GM23338 (cell line): Measurements from ENCODE around the gene COL24A1. TPM values are rescaled to one million over a fixed set of nuclear protein-coding genes. Genes with fewer than 3 reads are reported as not detected.

Experiments used
- ATAC-seq: fragments of 200-7000 bp; cut with Tn5 transposase; 3 replicates; pipeline ENCODE4 v1.9.1; 2020
- DNase-seq: peaks from one replicate; pipeline ENCODE4 v3.0.0-alpha.2; 2015; ENCODE audit warnings: low spot score
- H2AFZ ChIP-seq: fragments of 200-600 bp; sonication (generic); 2 replicates; pipeline ENCODE4 v1.8.0; 2016; ENCODE audit warnings: antibody characterized with exemption, mild to moderate bottlenecking, moderate library complexity
- H3F3A ChIP-seq: fragments of 200-600 bp; sonication (generic); replicated peaks from 2 replicates; pipeline ENCODE4 v1.8.0; 2017; ENCODE audit warnings: antibody characterized with exemption, mixed run types, low read depth
- H3K27ac ChIP-seq: fragments of 200-600 bp; sonication (generic); 2 replicates; pipeline ENCODE4 v1.6.1; 2016; ENCODE audit warnings: low read depth
- H3K27me3 ChIP-seq: fragments of 200-600 bp; sonication (generic); 2 replicates; pipeline ENCODE4 v1.8.0; 2016; ENCODE audit warnings: mild to moderate bottlenecking, mixed run types, moderate library complexity; ENCODE audit not compliant: insufficient read depth
- H3K36me3 ChIP-seq: fragments of 200-600 bp; sonication (generic); 2 replicates; pipeline ENCODE4 v1.8.0; 2016; ENCODE audit warnings: mild to moderate bottlenecking; ENCODE audit not compliant: insufficient read depth
- H3K4me1 ChIP-seq: fragments of 200-600 bp; sonication (generic); 2 replicates; pipeline ENCODE4 v1.8.0; 2016; ENCODE audit warnings: mild to moderate bottlenecking, moderate library complexity; ENCODE audit not compliant: insufficient read depth
- H3K4me2 ChIP-seq: fragments of 200-600 bp; sonication (generic); 2 replicates; pipeline ENCODE4 v1.7.1; 2017; ENCODE audit warnings: mixed run types
- H3K4me3 ChIP-seq: fragments of 200-600 bp; sonication (generic); 2 replicates; pipeline ENCODE4 v1.6.1; 2016; ENCODE audit warnings: mixed run types
- H3K79me2 ChIP-seq: fragments of 200-600 bp; sonication (generic); replicated peaks from 2 replicates; pipeline ENCODE4 v1.8.0; 2017; ENCODE audit warnings: mild to moderate bottlenecking; ENCODE audit not compliant: insufficient read depth
- H3K9me2 ChIP-seq: fragments of 200-600 bp; sonication (generic); 2 replicates; pipeline ENCODE4 v1.8.0; 2017; ENCODE audit not compliant: insufficient read depth
- H4K20me1 ChIP-seq: fragments of 200-600 bp; sonication (generic); replicated peaks from 2 replicates; pipeline ENCODE4 v1.8.0; 2017; ENCODE audit warnings: mild to moderate bottlenecking; ENCODE audit not compliant: insufficient read depth
- H3K27ac Mint-ChIP-seq: 2 replicates; pipeline ENCODE4 v1.8.0; 2020; ENCODE audit warnings: inconsistent platforms, mild to moderate bottlenecking, moderate library complexity, mixed read lengths
- H3K27me3 Mint-ChIP-seq: 3 replicates; pipeline ENCODE4 v1.8.0; 2022; ENCODE audit warnings: low read depth, mild to moderate bottlenecking, moderate library complexity, mixed read lengths, inconsistent platforms; ENCODE audit not compliant: insufficient read depth, poor library complexity
- H3K36me3 Mint-ChIP-seq: 3 replicates; pipeline ENCODE4 v1.8.0; 2021; ENCODE audit warnings: low read depth, mild to moderate bottlenecking, inconsistent platforms, moderate library complexity, mixed read lengths
- H3K4me1 Mint-ChIP-seq: 3 replicates; pipeline ENCODE4 v1.8.0; 2020; ENCODE audit warnings: mild to moderate bottlenecking, inconsistent platforms, mixed read lengths
- H3K4me3 Mint-ChIP-seq: 3 replicates; pipeline ENCODE4 v1.8.0; 2021; ENCODE audit warnings: moderate library complexity, mild to moderate bottlenecking, inconsistent platforms, mixed read lengths
- H3K9me3 Mint-ChIP-seq: 3 replicates; pipeline ENCODE4 v1.8.0; 2020; ENCODE audit warnings: moderate library complexity, mild to moderate bottlenecking, inconsistent platforms, mixed read lengths
- CREB1 ChIP-seq: fragments of 250-450 bp; sonication (Bioruptor Pico); IDR thresholded peaks from 2 replicates; pipeline ENCODE4 v1.5.0; 2020; ENCODE audit warnings: low read depth, mild to moderate bottlenecking, moderate library complexity
- EZH2 ChIP-seq: fragments of 200-600 bp; sonication (generic); IDR thresholded peaks from one replicate; pipeline ENCODE4 v1.8.0; 2017; ENCODE audit warnings: antibody characterized with exemption, mild to moderate bottlenecking, low read depth; ENCODE audit not compliant: unreplicated experiment
- EZH2phosphoT487 ChIP-seq: fragments of 200-600 bp; sonication (generic); IDR thresholded peaks from one replicate; pipeline ENCODE4 v1.8.1; 2018; ENCODE audit warnings: antibody characterized with exemption; ENCODE audit not compliant: unreplicated experiment
- JUNB ChIP-seq: IDR thresholded peaks from one replicate; pipeline ENCODE4 v1.6.1; 2016; ENCODE audit warnings: antibody characterized with exemption; ENCODE audit not compliant: unreplicated experiment
- NANOG ChIP-seq: IDR thresholded peaks from 2 replicates; pipeline ENCODE4 v1.6.1; 2016; ENCODE audit warnings: antibody characterized with exemption, borderline replicate concordance
- POLR2AphosphoS5 ChIP-seq: IDR thresholded peaks from 2 replicates; pipeline ENCODE4 v1.6.1; 2016; ENCODE audit warnings: antibody characterized with exemption, low read depth
- STAT1 ChIP-seq: IDR thresholded peaks from one replicate; pipeline ENCODE4 v1.6.1; 2016; ENCODE audit warnings: antibody characterized with exemption; ENCODE audit not compliant: unreplicated experiment
- ZNF114 ChIP-seq: fragments of 250-450 bp; sonication (Bioruptor Pico); IDR thresholded peaks from 2 replicates; pipeline ENCODE4 v1.5.0; 2020; ENCODE audit warnings: mild to moderate bottlenecking, moderate library complexity
- ZNF331 ChIP-seq: fragments of 250-450 bp; sonication (Bioruptor Pico); IDR thresholded peaks from 2 replicates; pipeline ENCODE4 v1.5.0; 2020; ENCODE audit warnings: low read depth, mild to moderate bottlenecking, moderate library complexity
- polyA plus RNA-seq: library from polyadenylated mRNA; unstranded; fragments of >200 nt; fragmentation: Nextera tagmentation; extraction: Ambion mirVana; gene quantifications from 2 replicates; pipeline ENCODE4 v1.2.1, GENCODE V29; 2016
- total RNA-seq: library from RNA; depleted of rRNA; stranded (reverse); fragments of >200 nt; shearing (Covaris generic); gene quantifications from 2 replicates; pipeline ENCODE4 v1.2.3, GENCODE V29; 2014
- TF ChIP-seq, protein P1 (sequence below): IDR thresholded peaks from 2 replicates; pipeline ENCODE4 v1.6.1; 2016; ENCODE audit warnings: antibody characterized with exemption
- TF ChIP-seq, protein P2 (sequence below), 2 experiments: fragments of 200-600 bp in 1 of 2; sonication (generic) in 1 of 2; conservative IDR thresholded peaks; 2 replicates each; pipeline versions ENCODE4 v1.5.1 to v1.6.1; 2016 to 2017; ENCODE audit warnings: antibody characterized with exemption in 2 of 2, low read depth in 2 of 2, mild to moderate bottlenecking in 2 of 2, moderate library complexity in 1 of 2
- TF ChIP-seq, protein P3 (sequence below): fragments of 250-450 bp; sonication (Bioruptor Pico); IDR thresholded peaks from 2 replicates; pipeline ENCODE4 v1.5.0; 2020; ENCODE audit warnings: mild to moderate bottlenecking, moderate library complexity

Gene COL24A1
- total and polyA plus RNA-seq, 2 experiments from 2014 or later, result 1.2 to 2.1 TPM

DNA sequence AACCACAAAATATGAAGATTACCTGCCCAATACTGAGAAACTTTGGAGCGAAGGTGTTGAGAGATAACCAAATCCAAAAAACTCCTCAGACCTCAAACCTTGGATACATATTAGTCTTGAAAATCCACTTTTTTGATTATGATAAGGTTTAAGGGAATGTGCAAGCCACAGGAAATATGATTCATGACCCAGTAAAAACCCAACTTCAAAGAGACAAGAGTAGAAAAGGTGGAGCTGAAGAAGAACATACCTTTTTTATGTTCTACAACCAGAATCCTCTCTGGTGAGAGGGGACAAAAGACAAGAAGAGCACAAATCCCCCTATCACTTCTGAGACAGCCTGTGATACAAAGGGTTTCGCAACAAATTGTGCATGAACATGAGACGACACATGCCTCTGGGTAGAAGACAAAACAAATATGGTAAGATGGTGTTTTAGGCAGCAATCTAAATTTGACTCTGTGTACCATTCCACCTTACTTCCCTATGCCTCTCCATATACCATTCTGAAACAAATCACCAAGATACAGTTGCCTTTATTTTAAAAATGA is 37.3 kb downstream of the COL24A1 start (continued):
- no peak for TF ChIP-seq JUNB
- no peak for TF ChIP-seq POLR2AphosphoS5

DNA sequence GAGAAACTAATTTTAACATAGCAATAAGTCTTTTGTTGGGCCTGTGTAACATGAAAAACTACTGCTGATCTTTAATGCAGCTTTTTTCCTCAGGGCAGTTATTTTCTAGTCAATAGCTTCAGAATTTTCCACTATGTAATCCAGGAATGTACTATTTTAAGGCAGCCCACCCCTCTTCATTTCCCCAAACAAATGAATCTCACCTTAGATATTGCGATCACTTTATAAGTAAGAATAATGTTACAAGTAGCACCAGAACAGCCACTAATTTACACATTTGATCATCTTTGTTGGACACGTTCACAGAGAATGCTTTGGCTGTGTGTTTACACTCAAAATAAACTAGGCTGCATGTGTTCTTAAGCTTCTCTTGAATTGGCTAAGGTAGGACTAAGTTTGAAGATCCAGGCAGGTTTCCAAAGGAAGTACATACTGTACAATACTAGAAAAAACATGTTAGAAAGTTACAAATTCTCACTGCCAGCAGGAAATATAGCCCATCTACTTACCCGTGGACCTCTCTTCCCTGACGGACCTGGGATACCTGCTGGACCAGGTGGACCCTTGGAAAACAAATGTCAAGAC is 41.7 kb downstream of the COL24A1 start:
- Histone ChIP-seq H3K79me2 (no peaks in the 10 kb centered on the region), H3K4me1 (no peaks in the 10 kb centered on the region), H4K20me1 (no peaks in the 10 kb centered on the region), H3K36me3 (no peaks in the 10 kb centered on the region), H3K4me2 (no peak overlapping the region), H2AFZ (no peak overlapping the region), H3K27ac (no peak overlapping the region), H3K27me3 (no peaks in the 10 kb centered on the region), H3K4me3 (no peak overlapping the region), H3F3A (no peaks in the 10 kb centered on the region), H3K9me2 (no peaks in the 10 kb centered on the region)
- DNase-seq (no peak), ATAC-seq (no peak)
- Mint-ChIP-seq H3K27ac (no peak overlapping the region), H3K36me3 (no peaks in the 10 kb centered on the region), H3K4me3 (no peak overlapping the region), H3K4me1 (no peaks in the 10 kb centered on the region), H3K27me3 (no peaks in the 10 kb centered on the region), H3K9me3 (peaks cover 4% of the 10 kb centered on the region; the same call in 2 of the 3 replicates)
- TF ChIP-seq CREB1, result no peak
- no peak for TF ChIP-seq NANOG
- TF ChIP-seq EZH2, result no peak
- TF ChIP-seq STAT1, result no peak
- TF ChIP-seq EZH2phosphoT487, result no peak
- TF ChIP-seq JUNB, result no peak
- TF ChIP-seq POLR2AphosphoS5, result no peak
- TF ChIP-seq, protein P1, sequence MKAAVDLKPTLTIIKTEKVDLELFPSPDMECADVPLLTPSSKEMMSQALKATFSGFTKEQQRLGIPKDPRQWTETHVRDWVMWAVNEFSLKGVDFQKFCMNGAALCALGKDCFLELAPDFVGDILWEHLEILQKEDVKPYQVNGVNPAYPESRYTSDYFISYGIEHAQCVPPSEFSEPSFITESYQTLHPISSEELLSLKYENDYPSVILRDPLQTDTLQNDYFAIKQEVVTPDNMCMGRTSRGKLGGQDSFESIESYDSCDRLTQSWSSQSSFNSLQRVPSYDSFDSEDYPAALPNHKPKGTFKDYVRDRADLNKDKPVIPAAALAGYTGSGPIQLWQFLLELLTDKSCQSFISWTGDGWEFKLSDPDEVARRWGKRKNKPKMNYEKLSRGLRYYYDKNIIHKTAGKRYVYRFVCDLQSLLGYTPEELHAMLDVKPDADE, result no peak
- TF ChIP-seq, protein P2, sequence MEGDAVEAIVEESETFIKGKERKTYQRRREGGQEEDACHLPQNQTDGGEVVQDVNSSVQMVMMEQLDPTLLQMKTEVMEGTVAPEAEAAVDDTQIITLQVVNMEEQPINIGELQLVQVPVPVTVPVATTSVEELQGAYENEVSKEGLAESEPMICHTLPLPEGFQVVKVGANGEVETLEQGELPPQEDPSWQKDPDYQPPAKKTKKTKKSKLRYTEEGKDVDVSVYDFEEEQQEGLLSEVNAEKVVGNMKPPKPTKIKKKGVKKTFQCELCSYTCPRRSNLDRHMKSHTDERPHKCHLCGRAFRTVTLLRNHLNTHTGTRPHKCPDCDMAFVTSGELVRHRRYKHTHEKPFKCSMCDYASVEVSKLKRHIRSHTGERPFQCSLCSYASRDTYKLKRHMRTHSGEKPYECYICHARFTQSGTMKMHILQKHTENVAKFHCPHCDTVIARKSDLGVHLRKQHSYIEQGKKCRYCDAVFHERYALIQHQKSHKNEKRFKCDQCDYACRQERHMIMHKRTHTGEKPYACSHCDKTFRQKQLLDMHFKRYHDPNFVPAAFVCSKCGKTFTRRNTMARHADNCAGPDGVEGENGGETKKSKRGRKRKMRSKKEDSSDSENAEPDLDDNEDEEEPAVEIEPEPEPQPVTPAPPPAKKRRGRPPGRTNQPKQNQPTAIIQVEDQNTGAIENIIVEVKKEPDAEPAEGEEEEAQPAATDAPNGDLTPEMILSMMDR (conservative IDR thresholded peaks at IDR 0.05; ENCODE audit: low read depth in 2 of 2), result no peak
- no peak for TF ChIP-seq ZNF114 (CRISPR knock-in tag)
- TF ChIP-seq, protein P3, sequence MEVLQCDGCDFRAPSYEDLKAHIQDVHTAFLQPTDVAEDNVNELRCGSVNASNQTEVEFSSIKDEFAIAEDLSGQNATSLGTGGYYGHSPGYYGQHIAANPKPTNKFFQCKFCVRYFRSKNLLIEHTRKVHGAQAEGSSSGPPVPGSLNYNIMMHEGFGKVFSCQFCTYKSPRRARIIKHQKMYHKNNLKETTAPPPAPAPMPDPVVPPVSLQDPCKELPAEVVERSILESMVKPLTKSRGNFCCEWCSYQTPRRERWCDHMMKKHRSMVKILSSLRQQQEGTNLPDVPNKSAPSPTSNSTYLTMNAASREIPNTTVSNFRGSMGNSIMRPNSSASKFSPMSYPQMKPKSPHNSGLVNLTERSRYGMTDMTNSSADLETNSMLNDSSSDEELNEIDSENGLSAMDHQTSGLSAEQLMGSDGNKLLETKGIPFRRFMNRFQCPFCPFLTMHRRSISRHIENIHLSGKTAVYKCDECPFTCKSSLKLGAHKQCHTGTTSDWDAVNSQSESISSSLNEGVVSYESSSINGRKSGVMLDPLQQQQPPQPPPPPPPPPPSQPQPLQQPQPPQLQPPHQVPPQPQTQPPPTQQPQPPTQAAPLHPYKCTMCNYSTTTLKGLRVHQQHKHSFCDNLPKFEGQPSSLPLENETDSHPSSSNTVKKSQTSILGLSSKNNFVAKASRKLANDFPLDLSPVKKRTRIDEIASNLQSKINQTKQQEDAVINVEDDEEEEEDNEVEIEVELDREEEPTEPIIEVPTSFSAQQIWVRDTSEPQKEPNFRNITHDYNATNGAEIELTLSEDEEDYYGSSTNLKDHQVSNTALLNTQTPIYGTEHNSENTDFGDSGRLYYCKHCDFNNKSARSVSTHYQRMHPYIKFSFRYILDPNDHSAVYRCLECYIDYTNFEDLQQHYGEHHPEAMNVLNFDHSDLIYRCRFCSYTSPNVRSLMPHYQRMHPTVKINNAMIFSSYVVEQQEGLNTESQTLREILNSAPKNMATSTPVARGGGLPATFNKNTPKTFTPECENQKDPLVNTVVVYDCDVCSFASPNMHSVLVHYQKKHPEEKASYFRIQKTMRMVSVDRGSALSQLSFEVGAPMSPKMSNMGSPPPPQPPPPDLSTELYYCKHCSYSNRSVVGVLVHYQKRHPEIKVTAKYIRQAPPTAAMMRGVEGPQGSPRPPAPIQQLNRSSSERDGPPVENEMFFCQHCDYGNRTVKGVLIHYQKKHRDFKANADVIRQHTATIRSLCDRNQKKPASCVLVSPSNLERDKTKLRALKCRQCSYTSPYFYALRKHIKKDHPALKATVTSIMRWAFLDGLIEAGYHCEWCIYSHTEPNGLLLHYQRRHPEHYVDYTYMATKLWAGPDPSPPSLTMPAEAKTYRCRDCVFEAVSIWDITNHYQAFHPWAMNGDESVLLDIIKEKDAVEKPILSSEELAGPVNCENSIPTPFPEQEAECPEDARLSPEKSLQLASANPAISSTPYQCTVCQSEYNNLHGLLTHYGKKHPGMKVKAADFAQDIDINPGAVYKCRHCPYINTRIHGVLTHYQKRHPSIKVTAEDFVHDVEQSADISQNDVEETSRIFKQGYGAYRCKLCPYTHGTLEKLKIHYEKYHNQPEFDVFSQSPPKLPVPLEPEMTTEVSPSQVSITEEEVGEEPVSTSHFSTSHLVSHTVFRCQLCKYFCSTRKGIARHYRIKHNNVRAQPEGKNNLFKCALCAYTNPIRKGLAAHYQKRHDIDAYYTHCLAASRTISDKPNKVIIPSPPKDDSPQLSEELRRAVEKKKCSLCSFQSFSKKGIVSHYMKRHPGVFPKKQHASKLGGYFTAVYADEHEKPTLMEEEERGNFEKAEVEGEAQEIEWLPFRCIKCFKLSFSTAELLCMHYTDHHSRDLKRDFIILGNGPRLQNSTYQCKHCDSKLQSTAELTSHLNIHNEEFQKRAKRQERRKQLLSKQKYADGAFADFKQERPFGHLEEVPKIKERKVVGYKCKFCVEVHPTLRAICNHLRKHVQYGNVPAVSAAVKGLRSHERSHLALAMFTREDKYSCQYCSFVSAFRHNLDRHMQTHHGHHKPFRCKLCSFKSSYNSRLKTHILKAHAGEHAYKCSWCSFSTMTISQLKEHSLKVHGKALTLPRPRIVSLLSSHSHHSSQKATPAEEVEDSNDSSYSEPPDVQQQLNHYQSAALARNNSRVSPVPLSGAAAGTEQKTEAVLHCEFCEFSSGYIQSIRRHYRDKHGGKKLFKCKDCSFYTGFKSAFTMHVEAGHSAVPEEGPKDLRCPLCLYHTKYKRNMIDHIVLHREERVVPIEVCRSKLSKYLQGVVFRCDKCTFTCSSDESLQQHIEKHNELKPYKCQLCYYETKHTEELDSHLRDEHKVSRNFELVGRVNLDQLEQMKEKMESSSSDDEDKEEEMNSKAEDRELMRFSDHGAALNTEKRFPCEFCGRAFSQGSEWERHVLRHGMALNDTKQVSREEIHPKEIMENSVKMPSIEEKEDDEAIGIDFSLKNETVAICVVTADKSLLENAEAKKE (CRISPR knock-in tag), result no peak
- no peak for TF ChIP-seq ZNF331 (CRISPR knock-in tag)
